ENCODE measurements around the gene LMNB1.

The LMNB1 gene

DNA sequence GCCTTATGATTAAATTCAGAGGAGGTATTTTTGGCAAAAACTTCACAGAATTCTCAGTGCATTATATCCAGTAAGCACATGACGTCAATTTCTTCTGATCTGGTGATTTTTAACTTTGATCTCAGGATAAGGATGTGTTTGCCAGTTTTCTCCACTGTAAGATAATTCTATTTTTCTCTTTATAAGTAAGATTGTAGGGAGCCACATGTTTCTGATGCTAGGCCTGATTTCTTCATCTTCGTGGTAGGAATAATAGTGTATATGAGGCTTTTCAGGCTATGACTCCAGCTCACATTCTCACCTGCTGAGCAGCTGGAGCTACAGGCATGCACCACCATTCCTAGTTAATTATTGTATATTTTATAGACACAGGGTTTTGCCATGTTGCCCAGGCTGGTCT, 32.1 kb upstream of the LMNB1 start:
- TF ChIP-seq TAF1 (IDR thresholded peaks at IDR 0.05; ENCODE audit: borderline replicate concordance, insufficient read depth, low read length) = no peak
- TF ChIP-seq FOXP2 (optimal IDR thresholded peaks at IDR 0.05; ENCODE audit: borderline replicate concordance, extremely low read depth, extremely low read length, insufficient read depth) = no peak
- TF ChIP-seq SIN3A (IDR thresholded peaks at IDR 0.05; ENCODE audit: borderline replicate concordance, insufficient read depth, low read length) = no peak
- TF ChIP-seq, protein P1, sequence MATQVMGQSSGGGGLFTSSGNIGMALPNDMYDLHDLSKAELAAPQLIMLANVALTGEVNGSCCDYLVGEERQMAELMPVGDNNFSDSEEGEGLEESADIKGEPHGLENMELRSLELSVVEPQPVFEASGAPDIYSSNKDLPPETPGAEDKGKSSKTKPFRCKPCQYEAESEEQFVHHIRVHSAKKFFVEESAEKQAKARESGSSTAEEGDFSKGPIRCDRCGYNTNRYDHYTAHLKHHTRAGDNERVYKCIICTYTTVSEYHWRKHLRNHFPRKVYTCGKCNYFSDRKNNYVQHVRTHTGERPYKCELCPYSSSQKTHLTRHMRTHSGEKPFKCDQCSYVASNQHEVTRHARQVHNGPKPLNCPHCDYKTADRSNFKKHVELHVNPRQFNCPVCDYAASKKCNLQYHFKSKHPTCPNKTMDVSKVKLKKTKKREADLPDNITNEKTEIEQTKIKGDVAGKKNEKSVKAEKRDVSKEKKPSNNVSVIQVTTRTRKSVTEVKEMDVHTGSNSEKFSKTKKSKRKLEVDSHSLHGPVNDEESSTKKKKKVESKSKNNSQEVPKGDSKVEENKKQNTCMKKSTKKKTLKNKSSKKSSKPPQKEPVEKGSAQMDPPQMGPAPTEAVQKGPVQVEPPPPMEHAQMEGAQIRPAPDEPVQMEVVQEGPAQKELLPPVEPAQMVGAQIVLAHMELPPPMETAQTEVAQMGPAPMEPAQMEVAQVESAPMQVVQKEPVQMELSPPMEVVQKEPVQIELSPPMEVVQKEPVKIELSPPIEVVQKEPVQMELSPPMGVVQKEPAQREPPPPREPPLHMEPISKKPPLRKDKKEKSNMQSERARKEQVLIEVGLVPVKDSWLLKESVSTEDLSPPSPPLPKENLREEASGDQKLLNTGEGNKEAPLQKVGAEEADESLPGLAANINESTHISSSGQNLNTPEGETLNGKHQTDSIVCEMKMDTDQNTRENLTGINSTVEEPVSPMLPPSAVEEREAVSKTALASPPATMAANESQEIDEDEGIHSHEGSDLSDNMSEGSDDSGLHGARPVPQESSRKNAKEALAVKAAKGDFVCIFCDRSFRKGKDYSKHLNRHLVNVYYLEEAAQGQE (IDR thresholded peaks at IDR 0.05; ENCODE audit: insufficient read depth in 1 of 2, low read depth in 2 of 2, low read length in 2 of 2) = no peak
- TF ChIP-seq POLR2AphosphoS5 (IDR thresholded peaks at IDR 0.05; ENCODE audit: low read depth, low read length) = no peak

DNA sequence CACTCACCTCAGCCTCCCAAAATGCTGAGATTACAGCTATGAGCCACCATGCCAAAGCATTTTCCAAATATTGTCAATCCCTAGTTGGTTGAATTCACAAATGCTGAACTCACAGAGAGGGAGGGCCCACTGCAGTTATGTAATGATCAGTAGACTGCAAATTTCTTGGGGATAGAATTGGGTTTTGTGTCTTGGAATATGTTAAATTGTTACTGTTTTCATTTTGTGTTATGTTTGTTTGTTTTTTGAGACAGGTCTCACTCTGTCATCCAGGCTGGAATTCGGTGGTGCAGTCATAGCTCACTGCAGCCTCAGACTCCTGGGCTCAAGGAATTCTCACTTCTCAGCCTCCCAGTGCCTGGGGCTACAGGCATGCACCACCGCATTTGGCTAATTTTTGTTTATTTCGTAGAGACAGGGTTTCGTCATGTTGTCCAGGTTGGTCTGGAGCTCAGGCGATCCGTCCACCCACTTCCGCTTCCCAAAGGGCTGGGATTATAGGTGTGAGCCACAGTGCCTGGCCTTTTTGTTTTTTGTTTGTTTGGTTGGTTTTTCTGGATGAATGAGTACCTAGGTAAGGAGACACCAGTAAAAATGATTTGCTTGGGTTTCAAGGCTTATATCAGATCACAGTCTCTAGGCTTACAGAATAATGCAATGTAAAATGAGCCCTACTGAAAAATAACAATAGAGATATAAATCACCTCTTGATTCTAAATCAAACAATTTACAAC, 31.5 kb upstream of the LMNB1 start:
- TF ChIP-seq FOXP2 (optimal IDR thresholded peaks at IDR 0.05; ENCODE audit: borderline replicate concordance, extremely low read depth, extremely low read length, insufficient read depth) (no peak), SIN3A (IDR thresholded peaks at IDR 0.05; ENCODE audit: borderline replicate concordance, insufficient read depth, low read length) (no peak), TAF1 (IDR thresholded peaks at IDR 0.05; ENCODE audit: borderline replicate concordance, insufficient read depth, low read length) (no peak), POLR2AphosphoS5 (IDR thresholded peaks at IDR 0.05; ENCODE audit: low read depth, low read length) (no peak)
- TF ChIP-seq, protein P1 (IDR thresholded peaks at IDR 0.05; ENCODE audit: insufficient read depth in 1 of 2, low read depth in 2 of 2, low read length in 2 of 2) = no peak

DNA sequence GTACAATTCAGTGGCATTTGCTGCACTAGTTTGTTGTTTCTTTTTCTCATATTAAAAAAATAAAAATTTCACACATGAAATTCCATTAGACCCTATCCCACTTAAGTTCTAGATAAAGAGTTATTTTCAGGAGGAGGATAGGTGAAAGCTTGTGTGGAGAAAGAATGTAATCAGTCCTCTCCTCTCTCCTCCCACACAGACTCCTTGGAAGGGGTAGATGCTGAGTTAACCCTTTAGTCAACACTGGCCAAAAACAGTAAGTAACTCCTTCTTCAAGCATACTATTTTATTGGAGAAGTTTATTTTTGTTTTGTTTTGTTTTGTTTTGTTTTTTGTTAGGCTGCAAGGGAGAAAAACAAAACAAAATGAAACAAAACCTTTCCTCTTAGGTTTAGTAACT, 30.6 kb upstream of the LMNB1 start:
- TF ChIP-seq POLR2AphosphoS5 (IDR thresholded peaks at IDR 0.05; ENCODE audit: low read depth, low read length) (no peak), SIN3A (IDR thresholded peaks at IDR 0.05; ENCODE audit: borderline replicate concordance, insufficient read depth, low read length) (no peak), TAF1 (IDR thresholded peaks at IDR 0.05; ENCODE audit: borderline replicate concordance, insufficient read depth, low read length) (no peak), FOXP2 (optimal IDR thresholded peaks at IDR 0.05; ENCODE audit: borderline replicate concordance, extremely low read depth, extremely low read length, insufficient read depth) (no peak)
- TF ChIP-seq, protein P1 (IDR thresholded peaks at IDR 0.05; ENCODE audit: insufficient read depth in 1 of 2, low read depth in 2 of 2, low read length in 2 of 2) = no peak

DNA sequence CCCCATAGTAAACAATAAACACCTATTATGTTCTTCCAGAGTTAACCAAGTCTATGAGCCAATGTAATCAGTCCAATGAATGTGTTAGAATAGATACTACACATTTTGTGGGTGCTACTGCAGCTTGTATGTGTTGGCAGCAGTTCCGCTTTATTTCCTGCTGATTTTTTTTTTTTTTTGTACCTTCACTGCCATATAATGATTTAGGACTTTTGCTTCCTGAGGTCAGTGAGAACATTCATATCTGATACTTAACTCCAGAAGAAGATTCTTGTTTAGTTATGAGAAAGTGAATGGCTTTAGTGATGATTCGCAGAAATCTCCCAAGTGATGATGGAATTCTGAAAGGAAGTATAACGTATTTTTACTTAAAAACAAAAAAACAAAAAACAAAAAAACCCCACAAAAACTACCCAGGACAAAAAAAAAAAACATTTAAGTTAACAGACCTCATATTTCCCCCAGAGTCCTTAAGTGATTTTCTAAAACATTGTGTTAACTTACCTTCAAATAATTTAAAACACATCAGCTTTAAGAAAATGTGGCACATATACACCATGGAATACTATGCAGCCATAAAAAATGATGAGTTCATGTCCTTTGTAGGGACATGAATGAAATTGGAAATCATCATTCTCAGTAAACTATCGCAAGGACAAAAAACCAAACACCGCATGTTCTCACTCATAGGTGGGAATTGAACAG, 24.7 kb upstream of the LMNB1 start:
- TF ChIP-seq POLR2AphosphoS5 (IDR thresholded peaks at IDR 0.05; ENCODE audit: low read depth, low read length) (no peak), FOXP2 (optimal IDR thresholded peaks at IDR 0.05; ENCODE audit: borderline replicate concordance, extremely low read depth, extremely low read length, insufficient read depth) (no peak), TAF1 (IDR thresholded peaks at IDR 0.05; ENCODE audit: borderline replicate concordance, insufficient read depth, low read length) (no peak), SIN3A (IDR thresholded peaks at IDR 0.05; ENCODE audit: borderline replicate concordance, insufficient read depth, low read length) (no peak)
- TF ChIP-seq, protein P1 (IDR thresholded peaks at IDR 0.05; ENCODE audit: insufficient read depth in 1 of 2, low read depth in 2 of 2, low read length in 2 of 2) = no peak
